Aorta (tissue), 5 donors: ENCODE measurements around the gene MPRIP. TPM values are rescaled to one million over a fixed set of nuclear protein-coding genes. Genes with fewer than 3 reads are reported as not detected.

ENCODE experiments used
- ATAC-seq: fragments of 200-7000 bp; cut with Tn5 transposase; one replicate; pipeline ENCODE4 v1.9.1; 2022; ENCODE audit warnings: moderate library complexity; ENCODE audit not compliant: low FRiP score
- DNase-seq, 2 donors: peaks; one replicate each; pipeline ENCODE4 v3.0.0-alpha.2; 2020
- H3K27ac ChIP-seq, 2 donors: one replicate each; pipeline ENCODE4 v1.5.1; 2013; ENCODE audit warnings: low read length in 2 of 2, mild to moderate bottlenecking in 2 of 2, moderate library complexity in 2 of 2, control low read depth in 1 of 2, inconsistent platforms in 1 of 2, low read depth in 1 of 2
- H3K27me3 ChIP-seq, 2 donors: one replicate each; pipeline ENCODE4 v1.6.1; 2013; ENCODE audit warnings: control low read depth in 1 of 2, low read length in 1 of 2, mild to moderate bottlenecking in 1 of 2, moderate library complexity in 1 of 2; ENCODE audit not compliant: insufficient read depth in 2 of 2, control insufficient read depth in 1 of 2
- H3K36me3 ChIP-seq, 2 donors: one replicate each; pipeline ENCODE4 v1.6.1; 2013; ENCODE audit warnings: control low read depth in 1 of 2, low read length in 1 of 2, mild to moderate bottlenecking in 1 of 2; ENCODE audit not compliant: insufficient read depth in 2 of 2, control insufficient read depth in 1 of 2
- H3K4me1 ChIP-seq, 2 donors: one replicate each; pipeline ENCODE4 v1.6.1; 2013; ENCODE audit warnings: low read length in 2 of 2, control low read depth in 1 of 2, mild to moderate bottlenecking in 1 of 2, moderate library complexity in 1 of 2; ENCODE audit not compliant: insufficient read depth in 2 of 2, control insufficient read depth in 1 of 2
- H3K4me3 ChIP-seq, 2 donors: one replicate each; pipeline ENCODE4 v1.5.1; 2013; ENCODE audit warnings: low read length in 2 of 2, control low read depth in 1 of 2, mild to moderate bottlenecking in 1 of 2
- H3K9me3 ChIP-seq: one replicate; pipeline ENCODE4 v1.6.1; 2013; ENCODE audit warnings: mild to moderate bottlenecking, low read length; ENCODE audit not compliant: control insufficient read depth
- WGBS, 2 donors: extraction: QIAGEN DNeasy Blood & Tissue Kit; methylation state at CpG; one replicate each; pipeline ENCODE4 v1.1.7; 2013; 5-methylcytosine and 5-hydroxymethylcytosine counted together
- intact Hi-C, 2 donors: fragments of 100-400 bp; cut with DNase I; formaldehyde crosslinking; loops; one replicate each; pipeline versions ENCODE4 v1.14.2 to v1.15.0; 2022
- polyA plus RNA-seq, 2 donors: library from polyadenylated mRNA; stranded (reverse); fragments of 200-250 nt; gene quantifications; one replicate each; pipeline ENCODE4 v1.2.3, GENCODE V29; 2013
- total RNA-seq, 2 donors: library from RNA; stranded (reverse); fragmentation: NEBNext Ultra II Directional; extraction: Animal tissue kit (Norgen Biotek cat#: 25700); gene quantifications; one replicate each; pipeline ENCODE4 v1.2.1, GENCODE V29; 2021
- donor health status: healthy with polysubstance abuse.
- donor health status: Bipolar disorder and iron deficiency.
- donor health status: DM: no; HTN: no; CAD: no.
- donor health status: DM: no; HTN: no; CAD: no.
- donor health status: DM: yes; HTN: yes; CAD: no.

MPRIP gene
- total and polyA plus RNA-seq, 4 donors, result 97.8 to 519 (median 301) TPM

DNA sequence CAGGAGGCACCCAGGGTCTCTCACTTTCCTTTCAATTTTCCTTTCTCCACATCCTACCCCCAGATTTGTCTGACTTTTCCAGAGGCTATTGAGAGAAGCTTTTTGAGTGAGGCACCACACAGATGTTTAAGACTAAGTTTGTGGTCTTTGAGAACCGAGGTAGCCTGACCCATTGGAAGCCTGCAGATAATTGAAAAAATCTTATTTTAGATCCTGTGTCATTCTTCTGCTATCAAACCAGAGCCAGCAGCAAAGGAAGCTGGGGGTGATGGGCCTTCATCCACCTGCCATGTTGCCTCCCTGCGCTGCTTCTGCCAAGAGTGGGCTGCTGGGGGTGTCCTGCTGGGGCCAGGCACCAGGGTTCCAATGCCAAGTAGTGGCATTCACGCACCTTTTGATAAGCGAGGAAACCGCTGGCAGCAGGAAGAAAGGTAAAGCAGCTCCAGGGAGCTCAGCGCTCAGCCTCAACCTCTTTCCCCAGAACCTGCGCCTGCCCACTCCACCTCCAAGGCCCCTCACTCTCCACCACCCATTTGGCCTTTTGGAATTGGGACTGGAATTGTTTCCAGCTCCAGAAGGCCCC lies 55.6 kb downstream of the MPRIP start:
- DNase-seq (no peak), ATAC-seq (no peak)
- no peaks in the 10 kb centered on the region for H3K36me3 ChIP-seq
- H3K27me3 ChIP-seq, result no peaks in the 10 kb centered on the region
- intact Hi-C loops, result no loop called here
- peaks cover 0 to 11% of the 10 kb centered on the region in 2 donors for H3K4me1 ChIP-seq
- H3K9me3 ChIP-seq, result no peaks in the 10 kb centered on the region
- no peak overlapping the region for H3K27ac ChIP-seq
- 83 to 88% methylated on average over 7 of the region's 7 CpGs for WGBS, 2 donors
- no peak overlapping the region for H3K4me3 ChIP-seq

DNA sequence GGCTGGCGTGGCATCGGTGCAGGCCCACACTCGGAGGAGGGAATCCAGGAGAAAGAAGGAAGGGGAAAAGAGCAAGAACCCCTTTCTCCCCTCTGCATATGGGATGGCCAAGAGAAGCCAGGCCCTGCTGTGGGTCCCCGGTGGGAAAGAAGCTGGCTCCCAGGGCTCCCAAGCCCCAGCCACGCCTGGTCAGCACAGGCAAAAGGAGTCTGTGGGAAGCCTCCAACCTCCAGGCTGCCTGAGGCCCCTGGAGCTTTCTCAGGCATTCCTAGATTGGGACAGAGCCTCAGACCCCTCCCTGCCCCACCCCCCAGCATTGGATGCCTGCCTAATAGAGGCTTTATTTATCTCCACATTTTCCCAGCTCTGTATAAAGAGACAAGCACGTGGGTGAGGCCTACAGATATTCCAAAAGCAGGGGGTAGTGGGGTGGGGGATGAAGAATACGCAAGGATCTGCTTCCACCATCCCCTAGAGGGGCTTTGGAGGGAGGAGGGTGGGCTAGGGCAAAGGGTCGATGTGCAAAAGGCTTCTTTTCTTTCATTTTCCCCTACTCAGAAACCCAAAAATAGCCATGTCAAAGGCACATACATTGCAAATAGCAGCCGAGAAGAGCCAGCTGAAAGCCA lies 56.4 kb downstream of the MPRIP start:
- Histone ChIP-seq H3K4me3 (no peak overlapping the region), H3K27ac (peak overlapping the region in 1 of 2 donors; percentile 5), H3K36me3 (no peaks in the 10 kb centered on the region), H3K9me3 (no peaks in the 10 kb centered on the region), H3K27me3 (no peaks in the 10 kb centered on the region), H3K4me1 (peaks cover 0 to 11% of the 10 kb centered on the region in 2 donors)
- intact Hi-C loops, result no loop called here
- 22 to 34% methylated on average over 9 of the region's 9 CpGs for WGBS, 2 donors
- no peak for DNase-seq
- ATAC-seq, result no peak

DNA sequence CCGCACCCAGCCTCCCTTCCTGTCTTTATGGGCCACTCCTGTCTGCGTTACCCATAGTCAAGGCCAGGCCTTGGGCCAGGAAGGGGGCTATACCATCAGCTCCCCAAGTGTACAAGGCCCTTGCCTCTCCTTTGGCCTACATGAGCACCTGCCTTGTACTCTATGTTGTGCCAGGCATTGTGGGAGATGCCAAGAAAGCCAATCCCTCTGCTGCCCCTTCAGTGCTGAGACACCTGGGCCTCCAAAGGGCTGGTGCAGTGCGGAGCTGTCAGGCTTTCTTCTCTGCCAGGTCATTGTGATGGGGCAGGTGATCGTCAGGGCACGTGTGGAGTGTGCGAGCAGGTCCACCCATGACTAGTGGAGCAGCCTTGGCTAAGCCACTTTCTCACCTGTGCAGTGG lies 59.9 kb downstream of the MPRIP start:
- WGBS, 2 donors, result 95 to 97% methylated on average over 6 of the region's 6 CpGs
- DNase-seq (no peak), ATAC-seq (no peak)
- H3K27ac ChIP-seq, result no peak overlapping the region
- peaks cover 0 to 4% of the 10 kb centered on the region in 2 donors for H3K4me1 ChIP-seq
- no peak overlapping the region for H3K4me3 ChIP-seq
- no peaks in the 10 kb centered on the region for H3K36me3 ChIP-seq
- H3K27me3 ChIP-seq, result no peaks in the 10 kb centered on the region
- no peaks in the 10 kb centered on the region for H3K9me3 ChIP-seq
- intact Hi-C loops, result no loop called here

- ATAC-seq, result no peak
Observed at GRCh38 chr17:17103160-17103559, 60.9 kb downstream of the MPRIP start.

DNA sequence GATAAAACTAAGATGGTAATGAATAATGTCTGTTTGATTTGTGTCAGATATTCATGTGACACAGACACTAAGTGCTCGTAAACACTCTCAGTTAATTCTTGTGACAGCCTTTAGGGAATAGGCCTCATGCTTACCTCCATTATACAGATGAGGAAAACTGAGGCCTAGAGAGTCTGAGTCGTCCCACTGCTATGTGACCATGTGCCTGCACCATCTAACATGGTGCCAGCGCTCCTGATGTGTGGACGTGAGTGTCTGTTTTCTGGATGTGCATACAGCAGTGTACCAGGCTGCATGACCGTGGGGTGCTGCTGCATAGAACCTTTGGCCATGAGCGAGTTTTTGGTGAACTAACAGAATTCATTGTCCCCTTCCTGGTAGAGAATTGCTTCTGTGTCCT lies 61.8 kb downstream of the MPRIP start:
- Histone ChIP-seq H3K27me3 (no peaks in the 10 kb centered on the region), H3K27ac (no peak overlapping the region), H3K4me3 (no peak overlapping the region), H3K9me3 (no peaks in the 10 kb centered on the region), H3K36me3 (no peaks in the 10 kb centered on the region), H3K4me1 (peaks cover 0 to 1% of the 10 kb centered on the region in 2 donors)
- intact Hi-C loops, result no loop called here
- 88 to 91% methylated on average over 6 of the region's 6 CpGs for WGBS, 2 donors
- no peak for ATAC-seq
- no peak for DNase-seq

More at GRCh38 chr17:17103160-17103559, 60.9 kb downstream of the MPRIP start:
- H3K27ac ChIP-seq, result no peak overlapping the region
- H3K36me3 ChIP-seq, result no peaks in the 10 kb centered on the region
- intact Hi-C loops, result no loop called here
- no peaks in the 10 kb centered on the region for H3K27me3 ChIP-seq
- 78 to 82% methylated on average over 6 of the region's 6 CpGs for WGBS, 2 donors
- DNase-seq, result peak in 1 of 2 donors; percentile 20
- no peak overlapping the region for H3K4me3 ChIP-seq
- H3K9me3 ChIP-seq, result no peaks in the 10 kb centered on the region
- H3K4me1 ChIP-seq, result peaks cover 0 to 1% of the 10 kb centered on the region in 2 donors

GRCh38 chr17:17104494-17104893 lies 62.2 kb downstream of the MPRIP start:
- whole genome bisulfite sequencing, 2 donors, result 68 to 71% methylated on average over 11 of the region's 11 CpGs
- Histone ChIP-seq H3K9me3 (no peaks in the 10 kb centered on the region), H3K36me3 (no peaks in the 10 kb centered on the region), H3K27ac (no peak overlapping the region), H3K27me3 (no peaks in the 10 kb centered on the region), H3K4me1 (peaks cover 0 to 1% of the 10 kb centered on the region in 2 donors), H3K4me3 (no peak overlapping the region)
- intact Hi-C loops, result no loop called here
- ATAC-seq (no peak), DNase-seq (peak in 1 of 2 donors; percentile 28)

DNA sequence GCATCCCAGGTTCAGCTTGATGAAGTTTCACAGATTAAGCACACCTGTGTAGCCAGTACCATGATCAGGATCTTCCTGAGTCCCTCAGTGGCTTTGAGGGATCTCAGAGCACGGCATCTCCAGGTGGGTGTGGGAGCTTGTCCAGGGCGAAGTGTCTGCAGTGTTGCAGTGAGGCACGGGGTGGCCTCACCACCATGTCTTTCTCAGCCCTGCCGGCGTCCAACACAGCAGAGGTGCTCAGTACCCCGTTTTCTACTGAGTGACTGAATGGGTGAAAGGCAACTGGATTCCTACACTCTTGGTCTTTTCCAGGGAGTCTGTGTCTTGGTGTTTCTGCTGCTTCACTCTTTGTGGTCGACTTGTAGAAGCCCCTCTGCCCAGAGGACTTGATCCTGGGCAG lies 63.7 kb downstream of the MPRIP start:
- 92 to 93% methylated on average over 7 of the region's 7 CpGs for WGBS, 2 donors

DNA sequence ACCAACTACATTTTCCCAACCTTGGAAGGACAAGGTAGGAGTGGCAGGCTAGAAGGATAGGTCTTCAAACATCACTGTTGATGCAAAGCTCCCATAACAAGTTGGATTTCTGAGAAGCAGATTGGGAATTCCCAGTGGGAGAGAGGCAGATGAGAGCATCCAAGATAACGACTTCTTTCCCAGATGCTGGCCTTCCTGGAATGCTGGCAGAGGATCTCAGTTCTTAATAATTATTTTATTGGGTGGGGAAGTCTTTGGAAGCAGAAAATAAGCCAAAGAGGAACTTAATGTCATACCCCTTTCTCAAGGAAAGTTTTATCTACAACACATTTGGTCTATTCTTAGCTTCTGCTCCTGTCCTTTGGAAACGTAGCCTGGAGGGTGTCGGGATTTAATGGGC lies 64.5 kb downstream of the MPRIP start:
- Histone ChIP-seq H3K27ac (no peak overlapping the region), H3K4me3 (no peak overlapping the region), H3K9me3 (no peaks in the 10 kb centered on the region), H3K36me3 (no peaks in the 10 kb centered on the region), H3K27me3 (no peaks in the 10 kb centered on the region), H3K4me1 (peaks cover 0 to 1% of the 10 kb centered on the region in 2 donors)
- no peak for ATAC-seq
- DNase-seq, result no peak
- WGBS, 2 donors, result 15 to 42% methylated on average over 3 of the region's 3 CpGs
- intact Hi-C loops, result no loop called here

More for the DNA sequence above, 63.7 kb downstream of the MPRIP start:
- Histone ChIP-seq H3K9me3 (no peaks in the 10 kb centered on the region), H3K27ac (no peak overlapping the region), H3K36me3 (no peaks in the 10 kb centered on the region), H3K4me3 (no peak overlapping the region), H3K4me1 (peaks cover 0 to 1% of the 10 kb centered on the region in 2 donors), H3K27me3 (no peaks in the 10 kb centered on the region)
- intact Hi-C loops, result no loop called here
- ATAC-seq, result no peak
- no peak for DNase-seq

GRCh38 chr17:17107281-17107680 lies 65.0 kb downstream of the MPRIP start:
- Histone ChIP-seq H3K27me3 (no peaks in the 10 kb centered on the region), H3K9me3 (no peaks in the 10 kb centered on the region), H3K27ac (peak overlapping the region in 1 of 2 donors; percentile 6), H3K4me3 (no peak overlapping the region), H3K36me3 (no peaks in the 10 kb centered on the region), H3K4me1 (peaks cover 0 to 1% of the 10 kb centered on the region in 2 donors)
- WGBS, 2 donors, result 78 to 88% methylated on average over 4 of the region's 4 CpGs
- ATAC-seq (no peak), DNase-seq (peak in 1 of 2 donors; percentile 37)
- intact Hi-C loops, result no loop called here
